ENCODE measurements around the gene SYT17.

Gene SYT17

DNA sequence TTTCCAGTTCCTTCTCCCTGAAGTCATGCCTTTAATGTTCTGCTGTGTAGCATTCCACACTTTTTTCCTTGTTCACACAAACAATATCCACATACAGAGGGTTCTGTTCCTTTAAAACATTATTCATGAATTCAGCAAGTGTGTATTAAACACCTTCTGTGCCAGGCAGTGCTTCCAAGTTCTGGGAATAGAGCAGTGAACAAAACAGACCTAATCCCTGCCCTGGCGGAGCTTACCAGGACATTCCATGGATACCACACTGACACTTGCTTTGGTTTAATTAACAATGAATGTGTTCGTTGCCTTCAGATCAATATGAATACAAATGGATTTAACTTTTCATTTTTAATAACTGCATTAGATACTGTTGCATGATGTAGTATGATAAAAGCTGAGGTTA is 59.6 kb downstream of the SYT17 start:
- ChIA-PET POLR2A (no interaction called here), CTCF (no interaction called here)
- Histone ChIP-seq H3K9me3 (ENCODE audit: control insufficient read depth, insufficient read depth, low read depth, low read length) (no peaks in the 10 kb centered on the region), H3K4me1 (ENCODE audit: control insufficient read depth, insufficient read depth, low read length) (no peaks in the 10 kb centered on the region), H3K4me3 (ENCODE audit: low read depth, low read length) (no peak overlapping the region), H3K36me3 (ENCODE audit: control insufficient read depth in 2 of 2, insufficient read depth in 1 of 2, low read length in 2 of 2) (no peaks in the 10 kb centered on the region), H3K27ac (ENCODE audit: extremely low read depth, low read depth, low read length) (no peak overlapping the region)
- TF ChIP-seq, protein P1, sequence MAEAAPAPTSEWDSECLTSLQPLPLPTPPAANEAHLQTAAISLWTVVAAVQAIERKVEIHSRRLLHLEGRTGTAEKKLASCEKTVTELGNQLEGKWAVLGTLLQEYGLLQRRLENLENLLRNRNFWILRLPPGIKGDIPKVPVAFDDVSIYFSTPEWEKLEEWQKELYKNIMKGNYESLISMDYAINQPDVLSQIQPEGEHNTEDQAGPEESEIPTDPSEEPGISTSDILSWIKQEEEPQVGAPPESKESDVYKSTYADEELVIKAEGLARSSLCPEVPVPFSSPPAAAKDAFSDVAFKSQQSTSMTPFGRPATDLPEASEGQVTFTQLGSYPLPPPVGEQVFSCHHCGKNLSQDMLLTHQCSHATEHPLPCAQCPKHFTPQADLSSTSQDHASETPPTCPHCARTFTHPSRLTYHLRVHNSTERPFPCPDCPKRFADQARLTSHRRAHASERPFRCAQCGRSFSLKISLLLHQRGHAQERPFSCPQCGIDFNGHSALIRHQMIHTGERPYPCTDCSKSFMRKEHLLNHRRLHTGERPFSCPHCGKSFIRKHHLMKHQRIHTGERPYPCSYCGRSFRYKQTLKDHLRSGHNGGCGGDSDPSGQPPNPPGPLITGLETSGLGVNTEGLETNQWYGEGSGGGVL (tag by site-specific recombination; IDR thresholded peaks at IDR 0.05): no peak
- TF ChIP-seq ZNF426 (tag by site-specific recombination; IDR thresholded peaks at IDR 0.05): no peak

DNA sequence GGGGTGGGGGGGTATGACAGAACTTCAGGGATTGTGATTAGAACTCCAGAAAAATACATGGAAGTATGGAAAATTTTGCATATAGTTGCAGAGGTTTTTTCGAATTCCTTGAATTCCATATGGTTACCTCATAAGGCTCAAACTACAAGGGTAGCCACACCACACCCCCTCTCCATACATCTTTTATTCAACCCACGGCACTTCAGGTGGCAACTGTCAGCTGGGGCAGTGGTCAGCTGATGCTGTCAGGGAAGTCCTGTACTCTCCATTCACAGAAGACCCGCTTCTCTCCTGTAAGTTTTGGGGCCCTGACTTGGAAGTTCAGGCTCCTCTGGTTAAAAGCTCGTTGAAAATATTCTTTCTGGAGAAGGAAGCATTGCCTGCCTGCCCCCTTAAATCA is 60.0 kb downstream of the SYT17 start:
- TF ChIP-seq HOXA7 (CRISPR knock-in tag; IDR thresholded peaks at IDR 0.05; ENCODE audit: borderline replicate concordance) (no peak), ZFP3 (tag by site-specific recombination; IDR thresholded peaks at IDR 0.05; ENCODE audit: low read depth) (no peak), ZNF747 (tag by site-specific recombination; IDR thresholded peaks at IDR 0.05) (no peak), ZNF510 (tag by site-specific recombination; IDR thresholded peaks at IDR 0.05; ENCODE audit: insufficient replicate concordance) (no peak)
- CTCF ChIA-PET: interaction anchor here (0.8 kb wide), 1 partner anchor 248 kb away, joined by 4 read pairs; no protein-coding TSS in a partner anchor
- POLR2A ChIA-PET: no interaction called here
- Histone ChIP-seq H3K4me3 (ENCODE audit: low read depth, low read length) (no peak overlapping the region), H3K4me1 (ENCODE audit: control insufficient read depth, insufficient read depth, low read length) (no peaks in the 10 kb centered on the region), H3K9me3 (ENCODE audit: control insufficient read depth, insufficient read depth, low read depth, low read length) (no peaks in the 10 kb centered on the region), H3K27ac (ENCODE audit: extremely low read depth, low read depth, low read length) (no peak overlapping the region), H3K36me3 (ENCODE audit: control insufficient read depth in 2 of 2, insufficient read depth in 1 of 2, low read length in 2 of 2) (no peaks in the 10 kb centered on the region)

DNA sequence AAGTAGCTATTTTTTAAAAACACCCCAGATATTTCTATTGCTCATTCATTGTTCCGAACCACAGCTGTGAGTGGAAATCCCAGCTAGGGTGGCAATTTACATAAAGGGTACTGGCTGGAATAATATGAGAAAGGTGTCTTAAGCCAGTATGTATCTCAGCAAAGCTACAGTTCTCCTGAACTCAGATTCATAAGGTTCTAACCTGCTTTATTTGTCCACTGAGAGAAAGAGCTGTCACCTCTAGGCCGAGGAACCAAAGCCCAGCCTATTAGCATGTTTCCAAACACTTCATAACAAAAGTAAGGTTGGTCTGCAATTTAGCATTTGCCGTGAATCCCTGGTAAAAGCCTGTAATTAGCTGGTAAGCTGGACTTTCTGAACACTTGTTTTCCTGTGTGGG is 60.5 kb downstream of the SYT17 start:
- no peaks in the 10 kb centered on the region for H3K36me3 ChIP-seq (ENCODE audit: control insufficient read depth in 2 of 2, insufficient read depth in 1 of 2, low read length in 2 of 2)
- ChIA-PET CTCF (interaction anchor here (0.7 to 0.8 kb wide), 2 partner anchors 143 to 248 kb away, joined by 3 to 4 read pairs; no protein-coding TSS in a partner anchor), POLR2A (no interaction called here)
- no peaks in the 10 kb centered on the region for H3K4me1 ChIP-seq (ENCODE audit: control insufficient read depth, insufficient read depth, low read length)
- TF ChIP-seq SCRT2 (tag by site-specific recombination; IDR thresholded peaks at IDR 0.05): no peak
- no peak overlapping the region for H3K4me3 ChIP-seq (ENCODE audit: low read depth, low read length)
- H3K9me3 ChIP-seq (ENCODE audit: control insufficient read depth, insufficient read depth, low read depth, low read length): no peaks in the 10 kb centered on the region
- no peak overlapping the region for H3K27ac ChIP-seq (ENCODE audit: extremely low read depth, low read depth, low read length)

DNA sequence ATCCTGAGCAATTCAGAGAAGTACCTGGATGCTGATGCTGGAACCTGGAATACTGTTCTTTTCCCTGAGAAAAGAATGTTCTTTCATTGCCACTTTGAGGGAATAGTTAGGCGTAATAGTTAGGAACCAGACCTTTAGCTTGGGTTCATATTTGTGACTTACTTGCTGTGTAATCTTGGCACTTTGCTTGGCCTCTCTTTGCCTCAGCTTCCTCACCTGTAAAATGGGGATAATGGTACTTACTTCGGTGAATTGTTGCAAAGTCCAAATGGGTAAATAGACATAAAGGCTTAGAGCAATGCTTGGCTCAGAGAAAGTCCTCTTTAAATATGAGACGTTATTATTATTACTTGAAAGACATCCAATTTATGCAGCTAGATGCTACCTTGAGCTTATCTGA is 62.5 kb downstream of the SYT17 start:
- H3K9me3 ChIP-seq (ENCODE audit: control insufficient read depth, insufficient read depth, low read depth, low read length): peaks cover 2% of the 10 kb centered on the region; the same call in 1 of the 2 replicates
- CTCF ChIA-PET: interaction anchor here (0.5 kb wide), 1 partner anchor 661 kb away, joined by 3 read pairs; no protein-coding TSS in a partner anchor
- H3K4me1 ChIP-seq (ENCODE audit: control insufficient read depth, insufficient read depth, low read length): no peaks in the 10 kb centered on the region
- POLR2A ChIA-PET: no interaction called here
- no peak overlapping the region for H3K27ac ChIP-seq (ENCODE audit: extremely low read depth, low read depth, low read length)
- no peaks in the 10 kb centered on the region for H3K36me3 ChIP-seq (ENCODE audit: control insufficient read depth in 2 of 2, insufficient read depth in 1 of 2, low read length in 2 of 2)
- no peak for TF ChIP-seq ZNF324 (tag by site-specific recombination; IDR thresholded peaks at IDR 0.05)
- TF ChIP-seq ZNF202 (tag by site-specific recombination; IDR thresholded peaks at IDR 0.05; ENCODE audit: borderline replicate concordance): no peak
- H3K4me3 ChIP-seq (ENCODE audit: low read depth, low read length): no peak overlapping the region

DNA sequence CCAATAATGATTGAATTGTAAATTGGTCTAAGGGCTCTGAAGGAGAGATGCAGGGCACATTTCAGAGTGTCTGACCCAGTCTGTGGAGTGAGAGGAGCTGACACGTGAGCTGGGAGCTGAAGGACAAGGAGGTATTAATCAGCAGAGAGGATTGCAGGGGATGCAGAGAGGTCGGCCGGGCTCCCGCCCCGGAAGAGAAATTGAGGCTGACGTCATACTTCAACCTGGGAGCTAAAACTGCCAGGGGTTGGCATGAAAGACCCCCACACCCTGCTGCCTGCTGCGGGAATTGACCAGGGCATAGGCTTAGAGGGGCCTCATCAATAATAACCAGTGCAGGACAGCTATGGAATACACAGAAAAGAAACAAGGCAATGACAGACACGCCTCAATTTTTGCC is 63.8 kb downstream of the SYT17 start:
- ChIA-PET CTCF (interaction anchor here (1.3 kb wide), 1 partner anchor 52 kb away, joined by 3 read pairs; no protein-coding TSS in a partner anchor), POLR2A (no interaction called here)
- no peaks in the 10 kb centered on the region for H3K36me3 ChIP-seq (ENCODE audit: control insufficient read depth in 2 of 2, insufficient read depth in 1 of 2, low read length in 2 of 2)
- TF ChIP-seq, protein P2, sequence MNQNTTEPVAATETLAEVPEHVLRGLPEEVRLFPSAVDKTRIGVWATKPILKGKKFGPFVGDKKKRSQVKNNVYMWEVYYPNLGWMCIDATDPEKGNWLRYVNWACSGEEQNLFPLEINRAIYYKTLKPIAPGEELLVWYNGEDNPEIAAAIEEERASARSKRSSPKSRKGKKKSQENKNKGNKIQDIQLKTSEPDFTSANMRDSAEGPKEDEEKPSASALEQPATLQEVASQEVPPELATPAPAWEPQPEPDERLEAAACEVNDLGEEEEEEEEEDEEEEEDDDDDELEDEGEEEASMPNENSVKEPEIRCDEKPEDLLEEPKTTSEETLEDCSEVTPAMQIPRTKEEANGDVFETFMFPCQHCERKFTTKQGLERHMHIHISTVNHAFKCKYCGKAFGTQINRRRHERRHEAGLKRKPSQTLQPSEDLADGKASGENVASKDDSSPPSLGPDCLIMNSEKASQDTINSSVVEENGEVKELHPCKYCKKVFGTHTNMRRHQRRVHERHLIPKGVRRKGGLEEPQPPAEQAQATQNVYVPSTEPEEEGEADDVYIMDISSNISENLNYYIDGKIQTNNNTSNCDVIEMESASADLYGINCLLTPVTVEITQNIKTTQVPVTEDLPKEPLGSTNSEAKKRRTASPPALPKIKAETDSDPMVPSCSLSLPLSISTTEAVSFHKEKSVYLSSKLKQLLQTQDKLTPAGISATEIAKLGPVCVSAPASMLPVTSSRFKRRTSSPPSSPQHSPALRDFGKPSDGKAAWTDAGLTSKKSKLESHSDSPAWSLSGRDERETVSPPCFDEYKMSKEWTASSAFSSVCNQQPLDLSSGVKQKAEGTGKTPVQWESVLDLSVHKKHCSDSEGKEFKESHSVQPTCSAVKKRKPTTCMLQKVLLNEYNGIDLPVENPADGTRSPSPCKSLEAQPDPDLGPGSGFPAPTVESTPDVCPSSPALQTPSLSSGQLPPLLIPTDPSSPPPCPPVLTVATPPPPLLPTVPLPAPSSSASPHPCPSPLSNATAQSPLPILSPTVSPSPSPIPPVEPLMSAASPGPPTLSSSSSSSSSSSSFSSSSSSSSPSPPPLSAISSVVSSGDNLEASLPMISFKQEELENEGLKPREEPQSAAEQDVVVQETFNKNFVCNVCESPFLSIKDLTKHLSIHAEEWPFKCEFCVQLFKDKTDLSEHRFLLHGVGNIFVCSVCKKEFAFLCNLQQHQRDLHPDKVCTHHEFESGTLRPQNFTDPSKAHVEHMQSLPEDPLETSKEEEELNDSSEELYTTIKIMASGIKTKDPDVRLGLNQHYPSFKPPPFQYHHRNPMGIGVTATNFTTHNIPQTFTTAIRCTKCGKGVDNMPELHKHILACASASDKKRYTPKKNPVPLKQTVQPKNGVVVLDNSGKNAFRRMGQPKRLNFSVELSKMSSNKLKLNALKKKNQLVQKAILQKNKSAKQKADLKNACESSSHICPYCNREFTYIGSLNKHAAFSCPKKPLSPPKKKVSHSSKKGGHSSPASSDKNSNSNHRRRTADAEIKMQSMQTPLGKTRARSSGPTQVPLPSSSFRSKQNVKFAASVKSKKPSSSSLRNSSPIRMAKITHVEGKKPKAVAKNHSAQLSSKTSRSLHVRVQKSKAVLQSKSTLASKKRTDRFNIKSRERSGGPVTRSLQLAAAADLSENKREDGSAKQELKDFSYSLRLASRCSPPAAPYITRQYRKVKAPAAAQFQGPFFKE (tag by site-specific recombination; IDR thresholded peaks at IDR 0.05; ENCODE audit: borderline replicate concordance): no peak
- no peak for TF ChIP-seq SP3 (tag by site-specific recombination; IDR thresholded peaks at IDR 0.05)
- TF ChIP-seq HOXA7 (CRISPR knock-in tag; IDR thresholded peaks at IDR 0.05; ENCODE audit: borderline replicate concordance): no peak
- no peak for TF ChIP-seq GLI2 (tag by site-specific recombination; IDR thresholded peaks at IDR 0.05; ENCODE audit: borderline replicate concordance, low read depth)
- TF ChIP-seq ZNF248 (tag by site-specific recombination; IDR thresholded peaks at IDR 0.05): no peak
- TF ChIP-seq, protein P3, sequence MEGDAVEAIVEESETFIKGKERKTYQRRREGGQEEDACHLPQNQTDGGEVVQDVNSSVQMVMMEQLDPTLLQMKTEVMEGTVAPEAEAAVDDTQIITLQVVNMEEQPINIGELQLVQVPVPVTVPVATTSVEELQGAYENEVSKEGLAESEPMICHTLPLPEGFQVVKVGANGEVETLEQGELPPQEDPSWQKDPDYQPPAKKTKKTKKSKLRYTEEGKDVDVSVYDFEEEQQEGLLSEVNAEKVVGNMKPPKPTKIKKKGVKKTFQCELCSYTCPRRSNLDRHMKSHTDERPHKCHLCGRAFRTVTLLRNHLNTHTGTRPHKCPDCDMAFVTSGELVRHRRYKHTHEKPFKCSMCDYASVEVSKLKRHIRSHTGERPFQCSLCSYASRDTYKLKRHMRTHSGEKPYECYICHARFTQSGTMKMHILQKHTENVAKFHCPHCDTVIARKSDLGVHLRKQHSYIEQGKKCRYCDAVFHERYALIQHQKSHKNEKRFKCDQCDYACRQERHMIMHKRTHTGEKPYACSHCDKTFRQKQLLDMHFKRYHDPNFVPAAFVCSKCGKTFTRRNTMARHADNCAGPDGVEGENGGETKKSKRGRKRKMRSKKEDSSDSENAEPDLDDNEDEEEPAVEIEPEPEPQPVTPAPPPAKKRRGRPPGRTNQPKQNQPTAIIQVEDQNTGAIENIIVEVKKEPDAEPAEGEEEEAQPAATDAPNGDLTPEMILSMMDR (tag by site-specific recombination; IDR thresholded peaks at IDR 0.05): no peak
- no peak for TF ChIP-seq ZIC2 (tag by site-specific recombination; IDR thresholded peaks at IDR 0.05)

More for the DNA sequence above, 63.8 kb downstream of the SYT17 start:
- H3K4me1 ChIP-seq (ENCODE audit: control insufficient read depth, insufficient read depth, low read length): no peaks in the 10 kb centered on the region
- H3K4me3 ChIP-seq (ENCODE audit: low read depth, low read length): no peak overlapping the region
- H3K27ac ChIP-seq (ENCODE audit: extremely low read depth, low read depth, low read length): no peak overlapping the region
- H3K9me3 ChIP-seq (ENCODE audit: control insufficient read depth, insufficient read depth, low read depth, low read length): peaks cover 5% of the 10 kb centered on the region
